HL-60 (cell line): ENCODE results near the gene SLCO2A1.

ENCODE experiments used
- CTCF ChIP-seq: IDR thresholded peaks from one replicate; pipeline ENCODE4 v1.5.1; 2011; ENCODE audit warnings: low read length, control low read depth, inconsistent platforms; ENCODE audit not compliant: insufficient read depth
- GABPA ChIP-seq: IDR thresholded peaks from 2 replicates; pipeline ENCODE4 v1.6.1; 2012; ENCODE audit warnings: low read depth
- POLR2AphosphoS5 ChIP-seq: IDR thresholded peaks from 2 replicates; pipeline ENCODE4 v1.6.1; 2012; ENCODE audit warnings: low read depth
- TF ChIP-seq, protein P1 (sequence below): IDR thresholded peaks from 2 replicates; pipeline ENCODE4 v1.6.1; 2012; ENCODE audit warnings: low read depth; ENCODE audit not compliant: insufficient replicate concordance

GRCh38 chr3:134068429-134068828 is 38.7 kb upstream of the SLCO2A1 start:
- TF ChIP-seq CTCF = no peak
- TF ChIP-seq GABPA = no peak
- TF ChIP-seq POLR2AphosphoS5 = no peak
- TF ChIP-seq, protein P1, sequence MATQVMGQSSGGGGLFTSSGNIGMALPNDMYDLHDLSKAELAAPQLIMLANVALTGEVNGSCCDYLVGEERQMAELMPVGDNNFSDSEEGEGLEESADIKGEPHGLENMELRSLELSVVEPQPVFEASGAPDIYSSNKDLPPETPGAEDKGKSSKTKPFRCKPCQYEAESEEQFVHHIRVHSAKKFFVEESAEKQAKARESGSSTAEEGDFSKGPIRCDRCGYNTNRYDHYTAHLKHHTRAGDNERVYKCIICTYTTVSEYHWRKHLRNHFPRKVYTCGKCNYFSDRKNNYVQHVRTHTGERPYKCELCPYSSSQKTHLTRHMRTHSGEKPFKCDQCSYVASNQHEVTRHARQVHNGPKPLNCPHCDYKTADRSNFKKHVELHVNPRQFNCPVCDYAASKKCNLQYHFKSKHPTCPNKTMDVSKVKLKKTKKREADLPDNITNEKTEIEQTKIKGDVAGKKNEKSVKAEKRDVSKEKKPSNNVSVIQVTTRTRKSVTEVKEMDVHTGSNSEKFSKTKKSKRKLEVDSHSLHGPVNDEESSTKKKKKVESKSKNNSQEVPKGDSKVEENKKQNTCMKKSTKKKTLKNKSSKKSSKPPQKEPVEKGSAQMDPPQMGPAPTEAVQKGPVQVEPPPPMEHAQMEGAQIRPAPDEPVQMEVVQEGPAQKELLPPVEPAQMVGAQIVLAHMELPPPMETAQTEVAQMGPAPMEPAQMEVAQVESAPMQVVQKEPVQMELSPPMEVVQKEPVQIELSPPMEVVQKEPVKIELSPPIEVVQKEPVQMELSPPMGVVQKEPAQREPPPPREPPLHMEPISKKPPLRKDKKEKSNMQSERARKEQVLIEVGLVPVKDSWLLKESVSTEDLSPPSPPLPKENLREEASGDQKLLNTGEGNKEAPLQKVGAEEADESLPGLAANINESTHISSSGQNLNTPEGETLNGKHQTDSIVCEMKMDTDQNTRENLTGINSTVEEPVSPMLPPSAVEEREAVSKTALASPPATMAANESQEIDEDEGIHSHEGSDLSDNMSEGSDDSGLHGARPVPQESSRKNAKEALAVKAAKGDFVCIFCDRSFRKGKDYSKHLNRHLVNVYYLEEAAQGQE = no peak
